ENCODE measurements around the gene FNBP1.
A peak's percentile ranks its signal among the peaks of the same experiment; 100 is the strongest.

Gene FNBP1

GRCh38 chr9:129848712-129849441 lies 194.1 kb downstream of the FNBP1 start:
- no peak overlapping the region for H3K4me3 ChIP-seq (replicated peaks; ENCODE audit: insufficient read depth, low read length)
- DNase-seq (ENCODE audit: low read depth in 1 of 2, low spot score in 1 of 2) = no peak
- peak overlapping the region; percentile 31 for H3K27ac ChIP-seq (replicated peaks)
- no peak for TF ChIP-seq POLR2AphosphoS5 (IDR thresholded peaks at IDR 0.05; ENCODE audit: low read depth)
- no peak for TF ChIP-seq REST (IDR thresholded peaks at IDR 0.05; ENCODE audit: insufficient replicate concordance, low read depth)
- TF ChIP-seq SPI1 (IDR thresholded peaks at IDR 0.05; ENCODE audit: borderline replicate concordance, low read depth) = no peak
- no peak for TF ChIP-seq GABPA (IDR thresholded peaks at IDR 0.05; ENCODE audit: low read depth)
- TF ChIP-seq CTCF (IDR thresholded peaks at IDR 0.05; ENCODE audit: insufficient read depth, low read length) = no peak
- no peaks in the 10 kb centered on the region for H3K27me3 ChIP-seq (ENCODE audit: insufficient read depth, poor library complexity, severe bottlenecking)

- H3K4me3 ChIP-seq (replicated peaks; ENCODE audit: insufficient read depth, low read length) = no peak overlapping the region
- TF ChIP-seq GABPA (IDR thresholded peaks at IDR 0.05; ENCODE audit: low read depth) = no peak
- TF ChIP-seq POLR2AphosphoS5 (IDR thresholded peaks at IDR 0.05; ENCODE audit: low read depth) = no peak
- TF ChIP-seq SPI1 (IDR thresholded peaks at IDR 0.05; ENCODE audit: borderline replicate concordance, low read depth) = no peak
- no peak for TF ChIP-seq CTCF (IDR thresholded peaks at IDR 0.05; ENCODE audit: insufficient read depth, low read length)
- no peak for TF ChIP-seq REST (IDR thresholded peaks at IDR 0.05; ENCODE audit: insufficient replicate concordance, low read depth)
- DNase-seq (ENCODE audit: low read depth in 1 of 2, low spot score in 1 of 2) = no peak
- H3K27ac ChIP-seq (replicated peaks) = peak overlapping the region; percentile 17
- no peaks in the 10 kb centered on the region for H3K27me3 ChIP-seq (ENCODE audit: insufficient read depth, poor library complexity, severe bottlenecking)
These were observed 197.6 kb downstream of the FNBP1 start for GRCh38 chr9:129845373-129845772.

- no peak for DNase-seq (ENCODE audit: low read depth in 1 of 2, low spot score in 1 of 2)
- no peak overlapping the region for H3K4me3 ChIP-seq (replicated peaks; ENCODE audit: insufficient read depth, low read length)
- H3K27ac ChIP-seq (replicated peaks) = no peak overlapping the region
- TF ChIP-seq SPI1 (IDR thresholded peaks at IDR 0.05; ENCODE audit: borderline replicate concordance, low read depth) (no peak), REST (IDR thresholded peaks at IDR 0.05; ENCODE audit: insufficient replicate concordance, low read depth) (no peak), GABPA (IDR thresholded peaks at IDR 0.05; ENCODE audit: low read depth) (no peak), CTCF (IDR thresholded peaks at IDR 0.05; ENCODE audit: insufficient read depth, low read length) (no peak), POLR2AphosphoS5 (IDR thresholded peaks at IDR 0.05; ENCODE audit: low read depth) (no peak)
- H3K27me3 ChIP-seq (ENCODE audit: insufficient read depth, poor library complexity, severe bottlenecking) = no peaks in the 10 kb centered on the region
These were observed 201.9 kb downstream of the FNBP1 start for GRCh38 chr9:129841071-129841470.
